Epidermal melanocyte (primary cell): ENCODE measurements around the gene USH2A.
"Not testable (repeated sequence)": the region's sequence is repeated elsewhere in the genome, so short reads cannot be mapped to it uniquely, and the experiment has no call there.

Experiments used
- DNase-seq: peaks from one replicate; pipeline ENCODE4 v3.0.0; 2011; ENCODE audit warnings: low spot score; ENCODE audit not compliant: insufficient read length

The USH2A gene

DNA sequence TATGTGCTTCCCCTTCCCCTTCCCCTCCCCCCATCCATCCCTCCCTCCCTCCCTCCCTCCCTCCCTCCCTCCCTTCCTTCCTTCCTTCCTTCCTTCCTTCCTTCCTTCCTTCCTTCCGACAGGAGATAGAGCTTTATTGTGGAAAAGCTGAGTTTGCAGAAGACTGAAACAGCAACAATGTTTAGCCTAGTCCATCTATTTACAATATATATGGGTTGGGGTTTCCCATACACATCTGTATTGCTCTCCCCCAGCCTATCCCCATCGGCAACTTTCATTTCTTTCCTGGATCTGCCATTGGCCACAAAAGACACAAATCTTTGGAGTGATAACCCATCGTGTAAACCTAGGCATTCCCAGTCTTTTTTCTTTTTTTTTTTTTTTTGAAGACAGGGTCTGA lies 222.3 kb downstream of the USH2A start:
- DNase-seq, result no peak

GRCh38 chr1:216194721-216195120 lies 228.5 kb downstream of the USH2A start:
- DNase-seq, result no peak

- DNase-seq, result no peak
Observed at GRCh38 chr1:216193839-216194443, 229.3 kb downstream of the USH2A start.

- DNase-seq, result no peak
Observed at GRCh38 chr1:216190438-216190837, 232.8 kb downstream of the USH2A start.

- no peak for DNase-seq
Observed at GRCh38 chr1:216186816-216187215, 236.4 kb downstream of the USH2A start.

- DNase-seq, result no peak
Observed at GRCh38 chr1:216186141-216186540, 237.1 kb downstream of the USH2A start.

- no peak for DNase-seq
Observed at GRCh38 chr1:216184126-216184680, 239.0 kb downstream of the USH2A start.

GRCh38 chr1:216183454-216183853 lies 239.8 kb downstream of the USH2A start:
- DNase-seq, result no peak

DNA sequence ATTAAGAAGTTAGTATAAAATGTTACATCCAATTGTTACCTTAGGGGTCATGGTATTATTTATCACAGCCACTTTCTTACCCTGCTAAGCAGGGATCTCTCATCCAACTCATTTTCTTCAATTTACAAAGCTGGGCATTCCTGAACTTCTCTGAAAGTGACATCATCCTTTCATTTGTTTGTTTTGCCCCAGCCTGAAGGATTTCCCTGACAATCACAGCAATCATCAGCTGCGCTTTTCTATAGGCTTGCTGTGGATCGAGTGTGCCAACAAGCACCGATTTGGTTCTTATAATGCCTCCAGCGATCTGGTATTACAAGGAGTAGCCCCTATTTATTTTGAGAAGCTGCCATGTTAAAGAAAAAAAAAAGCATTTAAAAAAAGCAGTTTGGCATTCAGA lies 240.2 kb downstream of the USH2A start:
- DNase-seq, result no peak

GRCh38 chr1:216181590-216181989 lies 241.7 kb downstream of the USH2A start:
- no peak for DNase-seq

- no peak for DNase-seq
Observed at GRCh38 chr1:216178281-216178680, 245.0 kb downstream of the USH2A start.

DNA sequence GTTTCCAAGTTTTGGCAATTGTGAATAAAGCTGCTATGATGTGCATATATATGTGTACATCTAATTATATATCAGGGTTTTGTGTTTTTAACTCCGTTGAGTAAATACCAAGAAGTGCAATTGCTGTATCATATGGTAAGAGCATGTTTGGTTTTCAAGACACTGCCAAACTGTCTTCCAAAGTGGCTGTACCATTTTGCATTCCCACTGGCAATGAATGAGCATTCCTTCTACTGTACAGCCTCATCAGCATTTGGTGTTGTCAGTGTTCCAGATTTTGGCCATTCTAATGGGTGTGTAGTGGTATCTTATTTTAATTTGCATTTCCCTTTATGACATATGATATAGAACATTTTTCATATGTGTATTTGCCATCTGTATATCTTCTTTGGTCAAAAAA lies 246.3 kb downstream of the USH2A start:
- DNase-seq, result no peak

DNA sequence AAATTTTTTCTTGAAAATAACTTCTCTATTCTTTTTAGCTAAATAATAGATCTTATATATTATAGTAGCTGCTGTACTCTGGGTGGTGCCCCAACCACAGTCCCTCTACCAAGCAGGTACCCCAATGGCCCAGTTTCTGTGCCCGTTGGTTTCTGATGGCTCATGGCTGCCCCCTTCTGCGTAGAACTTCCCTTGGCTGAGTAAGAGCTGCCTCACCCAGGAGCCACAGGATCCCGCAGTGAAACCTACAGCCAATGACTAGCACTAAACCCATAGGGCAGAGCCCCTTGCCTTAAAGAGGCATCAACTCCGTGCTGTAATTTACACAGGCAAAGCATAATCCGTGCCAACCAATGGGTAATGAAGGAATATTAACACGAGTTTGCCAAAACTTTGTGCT lies 247.5 kb downstream of the USH2A start:
- DNase-seq, result no peak

- no peak for DNase-seq
Observed at GRCh38 chr1:216173376-216173995, 249.8 kb downstream of the USH2A start.

GRCh38 chr1:216169351-216169750 lies 253.9 kb downstream of the USH2A start:
- DNase-seq, result no peak

DNA sequence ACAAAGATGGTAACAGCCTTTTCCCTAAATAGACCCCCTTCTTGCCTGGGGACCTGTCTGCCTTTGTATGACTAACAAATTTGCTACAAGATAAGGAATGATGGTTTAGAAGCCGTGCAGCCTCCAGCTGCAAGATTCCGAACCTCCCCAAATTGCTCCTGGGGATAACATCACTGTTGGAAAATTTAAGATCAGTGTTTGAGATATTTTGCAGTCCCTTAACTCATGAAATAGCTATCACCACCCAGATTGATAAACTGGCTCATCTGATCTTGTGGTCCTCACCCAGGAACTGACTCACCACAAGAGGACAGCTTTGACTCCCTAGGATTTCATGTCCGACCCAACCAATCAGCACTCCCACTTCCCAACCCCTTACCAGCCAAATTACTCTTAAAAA lies 254.7 kb downstream of the USH2A start:
- no peak for DNase-seq

DNA sequence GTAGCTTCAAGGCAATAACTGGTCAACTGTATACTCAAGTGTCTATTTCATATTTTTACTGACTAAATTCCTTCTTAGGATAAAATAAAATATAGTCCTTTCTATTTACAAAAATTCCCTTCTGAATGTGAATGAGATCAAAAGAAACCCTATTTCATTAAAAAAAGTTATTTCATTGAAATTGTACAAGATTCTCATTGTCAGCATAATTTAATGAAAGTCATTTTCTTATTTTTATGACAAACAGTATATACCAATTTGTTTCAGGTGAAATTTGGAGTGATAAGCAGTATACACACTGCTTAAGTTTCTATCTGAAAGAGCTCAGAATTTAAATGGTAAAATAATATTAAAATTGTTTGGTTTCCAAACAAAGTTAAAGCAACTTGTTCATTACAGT lies 269.2 kb downstream of the USH2A start:
- DNase-seq, result no peak

GRCh38 chr1:216153130-216153529 lies 270.1 kb downstream of the USH2A start:
- no peak for DNase-seq

DNA sequence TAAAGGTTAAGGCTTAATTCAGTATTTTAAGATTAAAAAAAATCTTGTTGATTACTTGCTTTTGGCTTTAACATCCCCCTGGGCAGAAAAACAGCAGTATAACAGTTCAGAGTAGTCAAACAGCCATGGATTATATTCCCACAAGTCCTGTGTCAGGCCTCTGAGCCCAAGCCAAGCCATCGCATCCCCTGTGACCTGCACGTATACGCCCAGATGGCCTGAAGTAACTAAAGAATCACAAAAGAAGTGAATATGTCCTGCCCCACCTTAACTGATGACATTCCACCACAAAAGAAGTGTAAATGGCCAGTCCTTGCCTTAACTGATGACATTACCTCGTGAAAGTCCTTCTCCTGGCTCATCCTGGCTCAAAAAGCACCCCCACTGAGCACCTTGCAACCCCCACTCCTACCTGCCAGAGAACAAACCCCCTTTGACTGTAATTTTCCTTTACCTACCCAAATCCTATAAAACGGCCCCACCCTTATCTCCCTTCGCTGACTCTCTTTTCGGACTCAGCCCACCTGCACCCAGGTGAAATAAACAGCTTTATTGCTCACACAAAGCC lies 277.7 kb downstream of the USH2A start:
- not testable (repeated sequence) for DNase-seq

GRCh38 chr1:216144661-216145450 lies 278.4 kb downstream of the USH2A start:
- DNase-seq, result no peak

DNA sequence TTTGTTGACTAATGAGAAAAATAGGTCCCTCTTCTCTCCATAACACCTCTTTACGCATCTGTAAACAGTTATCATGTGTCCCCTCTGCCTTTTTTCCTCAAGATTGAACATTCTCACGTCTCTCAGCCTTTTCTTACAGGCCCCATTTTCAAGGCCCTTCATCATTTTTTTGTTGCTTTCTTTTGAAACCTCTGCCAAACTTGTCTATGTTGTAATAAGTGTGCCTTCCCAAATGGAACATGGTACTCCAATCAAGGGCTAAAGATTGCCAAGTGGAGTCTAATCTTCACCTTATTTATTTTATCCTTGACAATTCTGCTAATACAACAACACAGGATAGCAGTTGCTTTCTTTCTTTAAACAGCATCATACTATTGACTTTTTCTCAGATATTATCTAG lies 280.3 kb downstream of the USH2A start:
- no peak for DNase-seq
